ENCODE data around the gene SMYD3.

SMYD3 gene

GRCh38 chr1:245751726-245752470 lies 755.2 kb downstream of the SMYD3 start:
- Histone ChIP-seq H3K4me1 (ENCODE audit: control insufficient read depth, low read length) (peaks cover 7% of the 10 kb centered on the region), H3K36me3 (ENCODE audit: control insufficient read depth, low read length) (no peaks in the 10 kb centered on the region), H3K9me3 (ENCODE audit: control insufficient read depth, insufficient read depth, low read length) (no peaks in the 10 kb centered on the region), H3K27ac (ENCODE audit: low read depth, low read length) (no peak overlapping the region), H3K4me3 (ENCODE audit: low read length) (no peak overlapping the region), H3K27me3 (ENCODE audit: control insufficient read depth, low read length) (no peaks in the 10 kb centered on the region), H3K79me2 (ENCODE audit: control insufficient read depth, low read length) (no peaks in the 10 kb centered on the region), H3K9me2 (replicated peaks; ENCODE audit: control insufficient read depth, low read length) (no peaks in the 10 kb centered on the region), H3F3A (ENCODE audit: control insufficient read depth, insufficient read depth) (no peaks in the 10 kb centered on the region), H3K4me2 (ENCODE audit: low read length) (no peak overlapping the region), H4K20me1 (ENCODE audit: control insufficient read depth, insufficient read depth, low read depth, low read length) (no peaks in the 10 kb centered on the region)
- no peak for TF ChIP-seq CTCF (IDR thresholded peaks at IDR 0.05; ENCODE audit: low read depth, low read length, poor library complexity, severe bottlenecking)
- no peak for TF ChIP-seq EZH2phosphoT487 (IDR thresholded peaks at IDR 0.05; ENCODE audit: borderline replicate concordance, low read length)

- no peaks in the 10 kb centered on the region for H3K36me3 ChIP-seq (ENCODE audit: control insufficient read depth, low read length)
- no peak overlapping the region for H3K27ac ChIP-seq (ENCODE audit: low read depth, low read length)
- H3K27me3 ChIP-seq (ENCODE audit: control insufficient read depth, low read length): no peaks in the 10 kb centered on the region
- H3K9me3 ChIP-seq (ENCODE audit: control insufficient read depth, insufficient read depth, low read length): no peaks in the 10 kb centered on the region
- no peaks in the 10 kb centered on the region for H3F3A ChIP-seq (ENCODE audit: control insufficient read depth, insufficient read depth)
- H4K20me1 ChIP-seq (ENCODE audit: control insufficient read depth, insufficient read depth, low read depth, low read length): no peaks in the 10 kb centered on the region
- no peak overlapping the region for H3K4me2 ChIP-seq (ENCODE audit: low read length)
- no peak overlapping the region for H3K4me3 ChIP-seq (ENCODE audit: low read length)
- no peaks in the 10 kb centered on the region for H3K9me2 ChIP-seq (replicated peaks; ENCODE audit: control insufficient read depth, low read length)
- H3K79me2 ChIP-seq (ENCODE audit: control insufficient read depth, low read length): no peaks in the 10 kb centered on the region
- TF ChIP-seq CTCF (IDR thresholded peaks at IDR 0.05; ENCODE audit: low read depth, low read length, poor library complexity, severe bottlenecking): no peak
- no peak for TF ChIP-seq EZH2phosphoT487 (IDR thresholded peaks at IDR 0.05; ENCODE audit: borderline replicate concordance, low read length)
- peaks cover 7% of the 10 kb centered on the region for H3K4me1 ChIP-seq (ENCODE audit: control insufficient read depth, low read length)
These were observed 756.0 kb downstream of the SMYD3 start for GRCh38 chr1:245751116-245751515.

GRCh38 chr1:245750261-245750660 lies 756.8 kb downstream of the SMYD3 start:
- Histone ChIP-seq H4K20me1 (ENCODE audit: control insufficient read depth, insufficient read depth, low read depth, low read length) (no peaks in the 10 kb centered on the region), H3K4me1 (ENCODE audit: control insufficient read depth, low read length) (peaks cover 7% of the 10 kb centered on the region), H3K4me2 (ENCODE audit: low read length) (no peak overlapping the region), H3K27me3 (ENCODE audit: control insufficient read depth, low read length) (no peaks in the 10 kb centered on the region), H3K9me3 (ENCODE audit: control insufficient read depth, insufficient read depth, low read length) (no peaks in the 10 kb centered on the region), H3K27ac (ENCODE audit: low read depth, low read length) (no peak overlapping the region), H3K9me2 (replicated peaks; ENCODE audit: control insufficient read depth, low read length) (no peaks in the 10 kb centered on the region), H3K4me3 (ENCODE audit: low read length) (no peak overlapping the region), H3K79me2 (ENCODE audit: control insufficient read depth, low read length) (no peaks in the 10 kb centered on the region), H3F3A (ENCODE audit: control insufficient read depth, insufficient read depth) (no peaks in the 10 kb centered on the region), H3K36me3 (ENCODE audit: control insufficient read depth, low read length) (no peaks in the 10 kb centered on the region)
- TF ChIP-seq EZH2phosphoT487 (IDR thresholded peaks at IDR 0.05; ENCODE audit: borderline replicate concordance, low read length) (no peak), CTCF (IDR thresholded peaks at IDR 0.05; ENCODE audit: low read depth, low read length, poor library complexity, severe bottlenecking) (no peak)

All from DOHH2 (cell line).